GM21515 (cell line): ENCODE results near the gene ACSBG1.

Source experiments
- ATAC-seq: cut with Tn5 transposase; IDR thresholded peaks from one replicate; pipeline ENCODE4 v1.9.1; 2021; ENCODE audit not compliant: unreplicated experiment

The ACSBG1 gene

DNA sequence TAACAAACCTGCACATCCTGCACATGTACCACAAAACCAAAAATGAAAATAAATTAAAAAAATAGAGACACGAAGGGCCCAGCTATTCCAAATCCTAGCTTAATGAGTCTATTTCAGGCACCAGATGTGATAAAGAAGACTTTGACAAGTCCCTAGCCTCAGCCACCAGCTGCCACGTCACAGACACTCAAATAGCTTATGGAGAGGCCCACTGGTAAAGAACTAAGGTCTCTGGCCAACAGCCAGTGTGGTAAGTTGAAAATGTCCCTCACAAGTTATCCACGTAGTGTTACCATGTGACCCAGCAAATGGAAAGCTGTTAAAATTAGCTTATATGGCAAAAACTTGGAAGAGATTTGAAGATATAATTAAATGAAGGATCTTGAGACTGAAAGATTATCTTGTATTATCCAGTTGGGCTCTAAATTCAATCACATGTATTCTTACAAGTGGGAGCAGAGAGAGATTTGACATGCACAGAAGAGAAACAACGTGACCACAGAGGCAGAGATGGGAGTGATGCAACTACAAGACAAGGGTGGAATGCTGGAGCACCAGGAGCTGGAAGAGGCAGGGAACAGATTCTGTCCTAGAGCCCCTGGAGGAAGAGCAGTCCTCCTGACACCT is 10.9 kb downstream of the ACSBG1 start:
- ATAC-seq = no peak

DNA sequence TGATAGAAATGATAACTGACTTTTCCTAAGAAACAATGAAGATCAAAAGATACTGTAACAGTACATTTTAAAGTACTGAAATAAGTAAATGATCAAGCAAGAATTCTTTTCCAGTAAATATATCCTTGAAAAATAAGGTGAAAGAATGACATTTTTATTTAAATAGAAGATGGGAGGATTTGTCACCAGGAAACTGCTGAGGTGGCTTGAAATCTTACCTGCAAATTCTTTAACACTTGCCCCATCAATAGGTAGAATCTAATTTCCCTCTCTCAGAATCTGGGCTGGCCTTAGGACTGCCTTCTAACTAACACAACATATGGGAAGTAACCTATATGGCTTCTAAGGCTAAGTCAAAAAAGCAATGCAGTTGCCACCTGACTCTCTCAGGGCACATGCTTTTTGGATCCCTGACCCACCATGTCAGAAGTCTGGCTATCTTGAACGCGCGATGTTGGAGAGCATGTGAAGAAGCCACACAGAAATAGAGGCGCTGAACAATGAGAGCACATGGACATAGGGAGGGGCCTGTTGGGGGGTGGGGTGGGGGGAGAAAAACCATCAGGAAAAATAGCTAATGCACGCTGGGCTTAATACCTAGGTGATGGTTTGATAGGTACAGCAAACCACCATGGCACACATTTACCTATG is 11.5 kb downstream of the ACSBG1 start:
- ATAC-seq = no peak

GRCh38 chr15:78220713-78221112 is 13.7 kb downstream of the ACSBG1 start:
- no peak for ATAC-seq

DNA sequence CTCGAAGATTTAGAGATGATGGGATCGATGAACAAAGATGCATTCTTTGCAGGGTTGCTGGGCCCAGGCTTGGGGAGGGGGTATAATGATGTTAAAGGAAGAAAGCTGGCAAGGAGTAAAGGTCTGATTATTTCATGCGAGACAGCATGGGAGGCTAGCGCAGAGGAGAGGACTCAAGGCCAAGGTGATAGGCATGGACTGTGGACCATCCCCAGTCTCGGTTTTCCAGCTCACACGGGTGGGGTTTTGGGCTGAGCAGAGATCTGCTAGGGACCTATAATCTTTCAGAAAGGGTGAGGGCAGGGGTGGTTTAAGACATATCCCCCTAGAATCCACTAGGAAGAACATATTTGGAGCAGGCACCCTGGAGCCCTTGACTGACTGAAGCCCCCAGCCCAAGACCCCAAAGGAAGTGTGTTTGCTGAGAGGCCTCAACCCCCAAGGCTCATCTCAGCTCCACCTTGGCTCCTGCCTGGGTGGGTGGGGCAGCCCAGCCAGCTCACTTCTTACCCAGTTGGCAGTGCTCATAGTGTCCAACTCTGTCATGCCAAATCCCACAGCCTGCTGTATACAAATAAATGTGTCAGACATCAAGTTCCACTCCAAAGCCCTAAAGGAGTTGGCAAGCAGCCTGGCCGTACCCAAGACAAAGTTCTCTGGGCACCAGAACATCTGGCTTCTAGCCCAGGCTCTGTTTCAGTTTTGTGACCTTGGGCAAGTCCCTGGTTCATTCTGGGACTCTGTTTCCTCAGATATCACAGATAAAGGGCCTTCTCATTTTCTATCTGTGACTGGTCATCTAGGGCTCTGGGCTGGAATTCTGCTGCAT is 17.9 kb downstream of the ACSBG1 start:
- ATAC-seq = no peak

- ATAC-seq = no peak
Observed at GRCh38 chr15:78213956-78214355, 20.4 kb downstream of the ACSBG1 start.

DNA sequence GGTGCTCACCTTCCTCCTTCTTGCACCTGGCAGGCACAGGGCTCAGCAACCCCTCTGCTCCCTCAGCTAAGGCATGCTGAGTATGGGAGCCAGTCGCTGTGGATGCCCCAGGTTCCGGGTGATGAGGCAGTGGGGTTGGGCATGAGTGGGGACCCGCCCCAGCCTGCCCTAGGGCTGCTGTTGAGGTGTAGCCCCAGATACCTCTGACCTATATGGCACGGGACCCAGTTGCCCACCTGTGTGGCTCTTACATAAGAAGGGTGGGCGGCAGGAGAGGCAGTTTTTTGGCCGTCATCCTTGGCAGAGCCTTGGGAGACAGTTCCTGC is 21.0 kb downstream of the ACSBG1 start:
- no peak for ATAC-seq

DNA sequence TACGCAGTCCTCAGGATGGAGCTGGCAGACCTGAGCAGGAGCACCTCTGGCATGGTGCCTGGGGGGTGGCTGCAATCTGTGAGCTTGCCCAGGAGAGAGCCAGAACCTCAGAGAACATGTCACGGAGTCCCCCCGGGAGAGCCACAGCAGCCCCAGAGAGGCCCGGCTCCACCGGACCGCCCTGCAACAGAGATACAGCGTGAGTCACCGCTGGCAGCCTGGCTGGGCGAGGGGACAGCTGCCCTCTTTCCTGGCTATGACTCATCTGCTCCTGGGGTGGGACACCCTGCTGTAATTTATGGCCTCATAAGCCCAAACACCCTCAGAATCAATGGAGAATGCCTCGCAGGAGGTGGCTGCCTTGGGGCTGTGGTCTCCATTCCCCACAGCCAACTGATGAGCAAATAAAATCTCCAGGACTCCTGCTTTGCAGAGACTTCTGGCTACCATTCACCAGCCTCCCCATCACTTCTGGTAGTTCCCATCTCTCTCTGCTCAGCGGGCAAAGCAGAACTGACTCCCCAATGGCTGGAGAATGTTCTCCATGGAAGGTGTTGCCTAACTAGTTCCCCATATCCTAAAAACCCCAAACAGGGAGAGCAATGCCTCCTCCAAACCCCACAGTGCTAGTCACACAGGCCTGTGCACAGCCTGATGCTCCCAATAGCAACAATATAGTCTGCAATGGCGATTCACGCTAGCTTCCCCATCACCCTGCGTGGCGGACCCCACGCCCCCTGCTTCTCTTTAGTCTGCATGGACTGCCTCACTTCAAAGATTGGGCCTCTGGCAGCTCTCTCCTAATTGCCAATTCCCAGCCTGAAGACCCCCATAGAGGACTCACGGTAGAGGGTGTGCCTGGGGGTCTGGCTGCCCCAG is 21.6 kb downstream of the ACSBG1 start:
- ATAC-seq = no peak

DNA sequence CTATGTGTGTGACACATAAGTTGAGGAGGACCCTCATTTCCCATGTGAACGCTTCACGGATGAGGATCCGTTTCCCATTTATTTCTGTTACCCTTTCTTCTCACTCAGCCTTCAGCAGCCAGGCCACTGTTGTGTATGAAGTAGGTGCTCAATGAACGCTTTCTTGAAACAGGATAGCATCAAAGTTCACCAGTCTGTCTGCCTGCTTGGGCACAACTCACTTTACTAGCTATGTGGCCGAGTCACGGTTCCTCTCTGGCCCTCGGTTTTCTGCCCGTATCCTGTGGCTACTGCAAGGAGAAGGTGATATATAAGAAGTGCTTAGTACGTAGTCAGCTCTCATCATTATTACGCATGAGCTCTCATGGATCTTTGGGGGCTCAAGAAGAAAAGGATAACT is 22.4 kb downstream of the ACSBG1 start:
- ATAC-seq = no peak

DNA sequence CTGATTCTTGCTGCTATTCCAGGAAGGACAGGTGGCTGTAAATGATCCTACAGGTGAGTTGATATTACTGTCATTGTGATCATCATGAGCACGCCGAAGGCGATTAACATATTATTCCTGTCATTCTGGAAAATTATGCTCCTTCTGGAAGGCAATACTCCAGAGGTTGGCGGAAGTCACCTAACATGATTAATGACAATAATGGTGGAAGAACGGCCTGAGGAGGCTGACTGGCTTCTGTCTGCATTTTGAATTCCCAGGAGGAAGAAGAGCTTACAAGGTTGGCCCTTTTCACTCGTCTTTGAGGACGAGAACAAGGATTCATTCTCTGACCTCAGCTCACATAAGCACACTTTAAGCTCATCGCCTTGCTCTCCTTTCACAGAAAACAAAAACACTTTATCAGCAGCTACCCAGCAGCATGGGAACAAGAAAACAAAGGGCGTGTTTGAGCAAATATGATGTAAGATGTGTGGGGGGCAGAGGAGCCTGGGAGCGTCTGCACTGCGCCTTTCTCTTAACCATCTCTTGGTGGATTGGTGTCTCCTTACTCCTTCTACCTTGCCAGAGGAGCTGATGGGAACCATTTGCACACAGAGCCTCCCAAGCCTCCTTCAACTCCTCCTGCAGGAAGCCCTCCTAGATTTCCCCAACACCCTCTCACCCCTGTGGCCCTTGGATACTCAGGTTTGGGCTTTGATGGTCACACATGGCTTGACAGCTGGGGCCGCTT is 23.0 kb downstream of the ACSBG1 start:
- no peak for ATAC-seq

- ATAC-seq = no peak
Observed at GRCh38 chr15:78210349-78210717, 24.0 kb downstream of the ACSBG1 start.

- no peak for ATAC-seq
Observed at GRCh38 chr15:78209646-78210348, 24.6 kb downstream of the ACSBG1 start.

- ATAC-seq = no peak
Observed at GRCh38 chr15:78208887-78209645, 25.3 kb downstream of the ACSBG1 start.

GRCh38 chr15:78208341-78208844 is 26.0 kb downstream of the ACSBG1 start:
- no peak for ATAC-seq

DNA sequence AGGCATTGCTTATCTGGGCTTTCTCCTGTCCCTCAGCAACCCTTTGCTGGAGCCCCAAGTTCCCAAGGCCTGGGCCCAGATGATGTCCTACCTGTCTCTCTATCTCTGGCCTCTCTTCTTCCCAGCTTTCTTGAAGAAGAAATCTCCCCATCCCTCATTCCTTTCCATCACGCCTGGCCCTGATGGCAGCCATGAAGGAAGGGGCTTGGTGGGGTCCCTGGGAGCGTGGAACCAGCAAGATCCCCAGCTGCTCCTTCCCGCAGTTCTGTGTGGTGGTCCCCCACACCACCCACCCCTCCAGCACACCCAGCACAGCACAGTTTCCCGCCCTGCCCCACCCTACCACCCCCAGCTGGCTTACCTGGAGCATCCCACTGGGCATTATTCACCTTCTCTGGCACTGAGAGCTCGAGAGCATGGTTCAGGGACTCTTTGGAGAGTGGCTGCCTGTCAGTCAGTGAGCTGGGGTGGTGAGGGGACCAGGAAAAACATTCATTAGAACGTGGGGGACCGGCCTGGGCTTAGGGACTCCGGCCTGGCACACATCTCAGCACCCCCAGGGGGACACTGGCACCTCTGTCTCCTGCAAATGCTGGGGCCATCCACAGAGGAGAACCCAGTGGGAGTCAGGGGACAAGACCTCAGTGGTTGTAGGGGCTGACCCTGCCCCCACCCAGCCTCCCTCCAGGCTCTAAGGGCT is 26.6 kb downstream of the ACSBG1 start:
- ATAC-seq = no peak

GRCh38 chr15:78207110-78207458 is 27.3 kb downstream of the ACSBG1 start:
- ATAC-seq = no peak

GRCh38 chr15:78206326-78207109 is 27.8 kb downstream of the ACSBG1 start:
- ATAC-seq = no peak

GRCh38 chr15:78205856-78206255 is 28.5 kb downstream of the ACSBG1 start:
- ATAC-seq = no peak

- no peak for ATAC-seq
Observed at GRCh38 chr15:78205337-78205736, 29.0 kb downstream of the ACSBG1 start.
